Bronchial epithelial cell (primary cell): Measurements from ENCODE around the gene SMIM5. TPM values are rescaled to one million over a fixed set of nuclear protein-coding genes. Genes with fewer than 3 reads are reported as not detected.
A peak's percentile ranks its signal among the peaks of the same experiment; 100 is the strongest.

Source experiments
- DNase-seq: peaks from one replicate; pipeline ENCODE4 v3.0.0-alpha.2; 2010; ENCODE audit warnings: low read depth
- FAIRE-seq: peaks from 2 replicates; lab custom pipeline; 2011; peaks lifted over from hg19 to GRCh38; lab: Jason Lieb, UNC
- H3K27me3 ChIP-seq: 2 replicates; pipeline ENCODE4 v1.5.1; 2011; ENCODE audit warnings: low read length; ENCODE audit not compliant: control insufficient read depth, insufficient read depth
- H3K36me3 ChIP-seq: 2 replicates; pipeline ENCODE4 v1.5.1; 2011; ENCODE audit warnings: low read length; ENCODE audit not compliant: control insufficient read depth, insufficient read depth
- H3K4me3 ChIP-seq: 2 replicates; pipeline ENCODE4 v1.5.1; 2011; ENCODE audit warnings: mild to moderate bottlenecking, low read depth, low read length, control low read depth
- CTCF ChIP-seq: IDR thresholded peaks from 2 replicates; pipeline ENCODE4 v1.5.1; 2011; ENCODE audit warnings: mild to moderate bottlenecking, moderate library complexity, low read length, control low read depth, inconsistent platforms; ENCODE audit not compliant: insufficient read depth, severe bottlenecking
- total RNA-seq: library from RNA; depleted of rRNA; stranded (reverse); fragments of >200 nt; gene quantifications from 2 replicates; pipeline ENCODE4 v1.2.1, GENCODE V29; 2014

SMIM5 gene
- total RNA-seq, 1 donor from 2014 or later: 3.9 TPM

- no peak for TF ChIP-seq CTCF
- FAIRE-seq (peak; percentile 28), DNase-seq (peak; percentile 93)
- peaks cover under 1% of the 10 kb centered on the region for H3K36me3 ChIP-seq
- no peak overlapping the region for H3K4me3 ChIP-seq
- no peaks in the 10 kb centered on the region for H3K27me3 ChIP-seq
These were observed 50.3 kb downstream of the SMIM5 start for GRCh38 chr17:75683583-75683982.

- FAIRE-seq (no peak), DNase-seq (peak; percentile 67)
- Histone ChIP-seq H3K36me3 (no peaks in the 10 kb centered on the region), H3K4me3 (no peak overlapping the region), H3K27me3 (no peaks in the 10 kb centered on the region)
- no peak for TF ChIP-seq CTCF
These were observed 51.0 kb downstream of the SMIM5 start for GRCh38 chr17:75684249-75684648.

- no peaks in the 10 kb centered on the region for H3K36me3 ChIP-seq
- no peak overlapping the region for H3K4me3 ChIP-seq
- no peak for TF ChIP-seq CTCF
- DNase-seq: peak; percentile 93
- no peaks in the 10 kb centered on the region for H3K27me3 ChIP-seq
- FAIRE-seq: no peak
These were observed 51.7 kb downstream of the SMIM5 start for GRCh38 chr17:75684924-75685323.

- H3K36me3 ChIP-seq: no peaks in the 10 kb centered on the region
- no peak overlapping the region for H3K4me3 ChIP-seq
- no peaks in the 10 kb centered on the region for H3K27me3 ChIP-seq
- TF ChIP-seq CTCF: no peak
- peak; percentile 67 for DNase-seq
- no peak for FAIRE-seq
These were observed 52.3 kb downstream of the SMIM5 start for GRCh38 chr17:75685499-75685898.

- DNase-seq (peak; percentile 84), FAIRE-seq (no peak)
- Histone ChIP-seq H3K36me3 (peaks cover 3% of the 10 kb centered on the region), H3K27me3 (no peaks in the 10 kb centered on the region), H3K4me3 (no peak overlapping the region)
- no peak for TF ChIP-seq CTCF
These were observed 55.1 kb downstream of the SMIM5 start for GRCh38 chr17:75688209-75688825.

- peak; percentile 99 for DNase-seq
- H3K4me3 ChIP-seq: no peak overlapping the region
These were observed 56.2 kb downstream of the SMIM5 start for GRCh38 chr17:75689441-75689873.

More at GRCh38 chr17:75689441-75689873, 56.2 kb downstream of the SMIM5 start:
- peak; percentile 75 for FAIRE-seq
- TF ChIP-seq CTCF: no peak
- no peaks in the 10 kb centered on the region for H3K27me3 ChIP-seq
- peaks cover 4% of the 10 kb centered on the region for H3K36me3 ChIP-seq
